Measurements from ENCODE around the gene TEK. TPM values are rescaled to one million over a fixed set of nuclear protein-coding genes. Genes with fewer than 3 reads are reported as not detected.
A peak's percentile ranks its signal among the peaks of the same experiment; 100 is the strongest.

TEK gene
- total RNA-seq, 4 donors from 2014 or later, result 0.72 to 7.4 (median 4.0) TPM

DNA sequence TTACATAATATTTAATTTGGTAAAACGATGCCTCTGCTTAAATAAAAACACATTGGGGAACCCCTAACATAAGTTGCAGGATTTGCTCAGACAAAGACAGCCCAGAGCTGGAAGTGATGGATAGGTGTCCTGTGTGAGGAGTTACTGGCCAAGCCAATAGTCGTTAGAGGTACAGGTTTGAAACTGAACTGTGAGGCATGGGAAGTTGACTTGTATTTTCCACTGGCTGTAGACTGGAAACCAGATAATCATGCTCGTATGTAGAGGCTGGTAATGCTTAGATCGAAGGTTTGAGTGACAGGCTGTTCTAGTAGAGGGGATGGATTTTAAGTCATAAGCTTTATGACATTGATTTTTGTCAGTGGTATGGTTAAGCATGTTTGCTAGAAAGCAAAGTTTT lies 24.8 kb downstream of the TEK start:
- WGBS, 2 donors, result 64 to 71% methylated on average over 4 of the region's 4 CpGs
- intact Hi-C loops (cut with DNase I), result no loop called here
- H3K9me3 ChIP-seq, result no peaks in the 10 kb centered on the region

DNA sequence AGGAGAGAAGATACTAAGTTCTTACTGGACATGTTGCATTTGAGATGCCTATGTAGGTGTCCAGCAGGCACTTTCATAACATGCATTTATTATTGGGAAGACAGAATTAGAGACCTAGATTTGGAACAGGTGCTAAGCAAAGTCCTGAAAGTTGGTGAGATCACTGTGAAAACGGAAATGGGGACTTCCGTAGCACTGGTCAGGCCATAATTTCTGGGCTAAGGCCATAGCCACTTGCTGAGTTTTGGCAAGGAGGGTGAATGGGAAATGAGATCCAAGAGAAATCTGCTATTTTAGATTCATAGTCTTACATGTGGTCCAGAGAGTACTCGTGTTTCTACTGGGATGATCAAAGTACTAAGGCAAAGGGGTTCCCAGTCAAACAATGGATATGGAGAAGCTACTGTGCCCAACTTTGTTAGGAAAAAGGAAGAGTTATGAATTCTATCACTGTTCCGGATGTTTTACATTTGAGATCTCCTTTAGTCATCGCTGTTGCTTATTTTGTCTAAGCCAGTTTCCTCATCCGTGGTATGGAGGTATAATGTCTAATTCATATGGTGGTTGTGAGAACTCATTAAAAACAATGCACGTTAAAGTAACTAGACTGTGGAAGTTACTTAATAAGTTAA lies 33.4 kb downstream of the TEK start:
- Histone ChIP-seq H3K27me3 (no peaks in the 10 kb centered on the region), H3K9me3 (no peaks in the 10 kb centered on the region), H3K4me3 (no peak overlapping the region), H3K4me1 (no peaks in the 10 kb centered on the region), H3K27ac (no peak overlapping the region), H3K36me3 (no peaks in the 10 kb centered on the region)
- no peak for TF ChIP-seq POLR2A (IDR thresholded peaks at IDR 0.05)
- TF ChIP-seq, protein P1, sequence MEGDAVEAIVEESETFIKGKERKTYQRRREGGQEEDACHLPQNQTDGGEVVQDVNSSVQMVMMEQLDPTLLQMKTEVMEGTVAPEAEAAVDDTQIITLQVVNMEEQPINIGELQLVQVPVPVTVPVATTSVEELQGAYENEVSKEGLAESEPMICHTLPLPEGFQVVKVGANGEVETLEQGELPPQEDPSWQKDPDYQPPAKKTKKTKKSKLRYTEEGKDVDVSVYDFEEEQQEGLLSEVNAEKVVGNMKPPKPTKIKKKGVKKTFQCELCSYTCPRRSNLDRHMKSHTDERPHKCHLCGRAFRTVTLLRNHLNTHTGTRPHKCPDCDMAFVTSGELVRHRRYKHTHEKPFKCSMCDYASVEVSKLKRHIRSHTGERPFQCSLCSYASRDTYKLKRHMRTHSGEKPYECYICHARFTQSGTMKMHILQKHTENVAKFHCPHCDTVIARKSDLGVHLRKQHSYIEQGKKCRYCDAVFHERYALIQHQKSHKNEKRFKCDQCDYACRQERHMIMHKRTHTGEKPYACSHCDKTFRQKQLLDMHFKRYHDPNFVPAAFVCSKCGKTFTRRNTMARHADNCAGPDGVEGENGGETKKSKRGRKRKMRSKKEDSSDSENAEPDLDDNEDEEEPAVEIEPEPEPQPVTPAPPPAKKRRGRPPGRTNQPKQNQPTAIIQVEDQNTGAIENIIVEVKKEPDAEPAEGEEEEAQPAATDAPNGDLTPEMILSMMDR (IDR thresholded peaks at IDR 0.05), result no peak
- DNase-seq, result no peak
- intact Hi-C loops (cut with DNase I), result no loop called here
- WGBS, 2 donors, result 69 to 77% methylated on average over 7 of the region's 7 CpGs

More for the DNA sequence above, 24.8 kb downstream of the TEK start:
- Histone ChIP-seq H3K27me3 (no peaks in the 10 kb centered on the region), H3K4me1 (no peaks in the 10 kb centered on the region), H3K27ac (no peak overlapping the region), H3K4me3 (no peak overlapping the region), H3K36me3 (no peaks in the 10 kb centered on the region)
- TF ChIP-seq, protein P1 (IDR thresholded peaks at IDR 0.05), result no peak
- no peak for TF ChIP-seq POLR2A (IDR thresholded peaks at IDR 0.05)
- DNase-seq, result no peak

DNA sequence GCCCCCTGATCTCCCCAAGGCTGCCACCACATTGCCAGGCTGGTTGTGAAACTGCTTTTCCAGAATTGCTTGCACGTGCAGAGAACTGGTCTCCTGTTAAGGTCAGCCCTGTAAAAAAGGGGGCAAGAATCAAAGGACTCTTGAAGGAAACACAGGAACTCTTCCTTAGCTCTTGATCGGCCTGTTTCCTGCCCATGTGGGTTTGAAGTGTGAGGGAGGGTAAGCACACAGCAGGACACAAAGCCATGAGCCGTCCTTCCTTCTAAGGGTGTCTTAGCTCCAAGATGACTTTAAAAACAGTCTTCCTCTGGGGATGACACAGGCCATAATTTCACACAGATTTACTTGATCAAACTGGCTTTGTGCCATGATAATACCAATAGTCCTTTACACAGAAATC lies 36.1 kb downstream of the TEK start:
- intact Hi-C loops (cut with DNase I), result no loop called here
- 61 to 62% methylated on average over 3 of the region's 3 CpGs for WGBS, 2 donors
- DNase-seq, result no peak

DNA sequence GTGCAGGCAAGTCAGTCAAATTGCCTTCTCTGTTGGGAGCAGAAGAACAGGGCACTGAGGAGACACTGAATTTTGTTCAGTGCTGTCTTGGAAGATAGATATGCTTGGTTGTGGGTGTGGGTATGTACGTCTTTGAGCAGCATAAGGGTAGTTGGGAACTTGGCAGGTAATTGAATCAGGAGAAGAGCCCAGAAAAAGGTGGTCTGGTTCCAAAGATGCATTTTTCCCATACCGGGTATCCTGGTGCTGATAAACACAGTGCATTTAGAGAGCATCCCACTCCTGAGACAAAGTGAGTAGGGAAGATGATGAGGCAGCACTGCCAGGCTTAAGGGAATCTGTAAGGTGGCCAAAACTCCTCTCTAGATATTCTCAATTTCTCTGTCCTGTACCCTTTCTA lies 40.6 kb downstream of the TEK start:
- H3K9me3 ChIP-seq, result no peaks in the 10 kb centered on the region
- TF ChIP-seq, protein P1 (IDR thresholded peaks at IDR 0.05), result no peak
- no peak for TF ChIP-seq POLR2A (IDR thresholded peaks at IDR 0.05)
- H3K4me1 ChIP-seq, result peaks cover 0 to 34% (median 12%) of the 10 kb centered on the region in 3 donors
- 74 to 91% methylated on average over 2 of the region's 2 CpGs for WGBS, 2 donors
- no peak overlapping the region for H3K4me3 ChIP-seq
- no peak overlapping the region for H3K27ac ChIP-seq
- H3K36me3 ChIP-seq, result no peaks in the 10 kb centered on the region
- intact Hi-C loops (cut with DNase I), result no loop called here
- no peak for DNase-seq
- H3K27me3 ChIP-seq, result no peaks in the 10 kb centered on the region

More for the DNA sequence above, 36.1 kb downstream of the TEK start:
- Histone ChIP-seq H3K9me3 (no peaks in the 10 kb centered on the region), H3K27ac (no peak overlapping the region), H3K4me1 (peaks cover 0 to 5% (median 0%) of the 10 kb centered on the region in 3 donors), H3K4me3 (no peak overlapping the region), H3K36me3 (no peaks in the 10 kb centered on the region), H3K27me3 (no peaks in the 10 kb centered on the region)
- TF ChIP-seq, protein P1 (IDR thresholded peaks at IDR 0.05), result no peak
- no peak for TF ChIP-seq POLR2A (IDR thresholded peaks at IDR 0.05)

DNA sequence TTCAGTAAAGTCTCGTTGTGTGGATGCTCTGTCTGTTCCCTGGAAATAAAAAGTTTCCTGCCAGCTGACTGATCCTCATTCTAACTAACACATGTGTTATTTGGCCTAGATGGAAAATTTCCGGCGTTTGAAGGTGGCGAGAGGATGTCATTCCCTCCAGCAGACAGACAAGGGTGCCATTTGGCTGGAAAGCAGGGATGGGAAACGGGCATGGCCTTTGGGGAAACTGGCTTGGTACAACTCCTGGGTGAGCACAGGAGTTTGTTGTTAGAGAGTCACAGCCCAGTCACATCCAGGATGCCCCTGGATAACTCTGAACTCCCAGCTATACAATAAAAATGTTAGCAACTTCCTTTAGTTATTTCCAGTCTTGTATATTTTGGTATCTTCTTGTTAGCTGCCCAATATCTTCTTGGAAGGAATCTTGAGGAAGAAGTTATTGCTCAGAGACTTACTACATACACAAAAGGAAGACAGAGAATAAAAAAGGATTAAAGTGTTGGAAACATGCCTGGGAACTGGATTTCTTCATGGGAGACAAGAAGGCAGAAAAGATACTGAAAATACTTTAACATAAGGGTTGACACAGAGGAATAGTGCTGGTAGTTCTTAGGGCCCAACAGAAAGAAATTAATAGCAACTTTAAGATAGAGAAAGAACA lies 41.9 kb downstream of the TEK start:
- H3K27ac ChIP-seq, result peak overlapping the region in 2 of 4 donors; percentile 29 to 50
- H3K4me1 ChIP-seq, result peaks cover 0 to 34% (median 12%) of the 10 kb centered on the region in 3 donors
- no peaks in the 10 kb centered on the region for H3K9me3 ChIP-seq
- no peak for DNase-seq
- H3K27me3 ChIP-seq, result no peaks in the 10 kb centered on the region
- no peak overlapping the region for H3K4me3 ChIP-seq
- 40 to 41% methylated on average over 4 to 5 of the region's 5 CpGs for WGBS, 2 donors
- intact Hi-C loops (cut with DNase I), result no loop called here
- TF ChIP-seq POLR2A (IDR thresholded peaks at IDR 0.05), result no peak
- TF ChIP-seq, protein P1 (IDR thresholded peaks at IDR 0.05), result no peak
- no peaks in the 10 kb centered on the region for H3K36me3 ChIP-seq

All from esophagus squamous epithelium (tissue), 5 donors.